ENCODE results near the gene CLN3. TPM values are rescaled to one million over a fixed set of nuclear protein-coding genes. Genes with fewer than 3 reads are reported as not detected.

Gene CLN3
- polyA plus RNA-seq, 1 donor from 2014 or later = 32.2 TPM

DNA sequence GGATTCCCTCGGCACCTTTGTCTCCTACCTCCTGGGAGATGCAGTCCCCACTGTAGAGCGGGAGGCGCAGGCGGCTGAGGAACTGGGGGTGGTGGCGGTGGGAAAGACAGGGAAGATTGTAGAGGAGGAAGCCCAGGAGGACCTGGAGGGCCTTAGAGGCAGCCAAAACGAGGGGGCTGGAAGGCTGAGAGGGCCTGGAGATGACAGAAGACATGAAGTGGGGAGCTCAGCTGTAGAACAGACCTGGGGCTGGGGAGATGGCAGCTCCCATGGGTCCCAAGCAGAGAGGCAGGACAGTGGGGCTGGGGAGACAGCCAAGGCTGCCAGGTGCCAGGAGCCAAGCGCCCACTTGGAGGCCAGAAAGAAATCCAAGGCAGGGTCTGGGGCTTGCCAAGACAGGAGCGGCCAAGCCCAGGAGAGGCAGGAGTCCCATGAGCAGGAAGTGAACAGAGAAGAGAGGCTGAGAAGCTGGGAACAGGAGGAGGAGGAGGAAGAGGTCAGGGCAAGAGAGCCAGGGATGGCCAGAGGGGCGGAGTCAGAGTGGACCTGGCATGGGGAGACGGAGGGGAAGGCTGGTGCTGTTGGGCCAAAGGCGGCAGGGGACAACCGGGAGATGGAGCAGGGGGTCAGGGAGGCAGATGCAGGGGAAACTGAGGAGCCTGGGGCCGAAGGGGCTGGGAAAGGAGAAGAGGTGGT, 3.4 kb upstream of the CLN3 start:
- Histone ChIP-seq H3K79me2 (replicated peaks; ENCODE audit: insufficient read depth, low read length) (no peaks in the 10 kb centered on the region), H3K9me3 (ENCODE audit: low read length) (no peaks in the 10 kb centered on the region), H3K9me2 (ENCODE audit: insufficient read depth, low read length) (no peaks in the 10 kb centered on the region), H3K27ac (ENCODE audit: low read length) (no peak overlapping the region), H4K20me1 (ENCODE audit: insufficient read depth) (no peaks in the 10 kb centered on the region), H3K4me3 (ENCODE audit: low read length) (no peak overlapping the region), H3K4me2 (ENCODE audit: low read length) (no peak overlapping the region), H3K9ac (ENCODE audit: low read length) (no peak overlapping the region), H3K36me3 (ENCODE audit: insufficient read depth, low read length) (no peaks in the 10 kb centered on the region), H2AFZ (ENCODE audit: low read depth, low read length) (no peak overlapping the region), H3K27me3 (ENCODE audit: insufficient read depth, low read depth, low read length) (no peaks in the 10 kb centered on the region), H3F3A (ENCODE audit: insufficient read depth, low read length, poor library complexity, severe bottlenecking) (no peaks in the 10 kb centered on the region)
- no peak for TF ChIP-seq EP300 (conservative IDR thresholded peaks at IDR 0.05; ENCODE audit: poor library complexity, severe bottlenecking)
- TF ChIP-seq RAD21 (conservative IDR thresholded peaks at IDR 0.05) = no peak
- TF ChIP-seq, protein P1, sequence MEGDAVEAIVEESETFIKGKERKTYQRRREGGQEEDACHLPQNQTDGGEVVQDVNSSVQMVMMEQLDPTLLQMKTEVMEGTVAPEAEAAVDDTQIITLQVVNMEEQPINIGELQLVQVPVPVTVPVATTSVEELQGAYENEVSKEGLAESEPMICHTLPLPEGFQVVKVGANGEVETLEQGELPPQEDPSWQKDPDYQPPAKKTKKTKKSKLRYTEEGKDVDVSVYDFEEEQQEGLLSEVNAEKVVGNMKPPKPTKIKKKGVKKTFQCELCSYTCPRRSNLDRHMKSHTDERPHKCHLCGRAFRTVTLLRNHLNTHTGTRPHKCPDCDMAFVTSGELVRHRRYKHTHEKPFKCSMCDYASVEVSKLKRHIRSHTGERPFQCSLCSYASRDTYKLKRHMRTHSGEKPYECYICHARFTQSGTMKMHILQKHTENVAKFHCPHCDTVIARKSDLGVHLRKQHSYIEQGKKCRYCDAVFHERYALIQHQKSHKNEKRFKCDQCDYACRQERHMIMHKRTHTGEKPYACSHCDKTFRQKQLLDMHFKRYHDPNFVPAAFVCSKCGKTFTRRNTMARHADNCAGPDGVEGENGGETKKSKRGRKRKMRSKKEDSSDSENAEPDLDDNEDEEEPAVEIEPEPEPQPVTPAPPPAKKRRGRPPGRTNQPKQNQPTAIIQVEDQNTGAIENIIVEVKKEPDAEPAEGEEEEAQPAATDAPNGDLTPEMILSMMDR (IDR thresholded peaks at IDR 0.05; ENCODE audit: poor library complexity, severe bottlenecking) = no peak
- no peak for TF ChIP-seq EZH2 (IDR thresholded peaks at IDR 0.05; ENCODE audit: borderline replicate concordance, insufficient read depth, low read length, poor library complexity, severe bottlenecking)
- no peak for TF ChIP-seq SMC3 (conservative IDR thresholded peaks at IDR 0.05; ENCODE audit: poor library complexity)
- TF ChIP-seq, protein P2, sequence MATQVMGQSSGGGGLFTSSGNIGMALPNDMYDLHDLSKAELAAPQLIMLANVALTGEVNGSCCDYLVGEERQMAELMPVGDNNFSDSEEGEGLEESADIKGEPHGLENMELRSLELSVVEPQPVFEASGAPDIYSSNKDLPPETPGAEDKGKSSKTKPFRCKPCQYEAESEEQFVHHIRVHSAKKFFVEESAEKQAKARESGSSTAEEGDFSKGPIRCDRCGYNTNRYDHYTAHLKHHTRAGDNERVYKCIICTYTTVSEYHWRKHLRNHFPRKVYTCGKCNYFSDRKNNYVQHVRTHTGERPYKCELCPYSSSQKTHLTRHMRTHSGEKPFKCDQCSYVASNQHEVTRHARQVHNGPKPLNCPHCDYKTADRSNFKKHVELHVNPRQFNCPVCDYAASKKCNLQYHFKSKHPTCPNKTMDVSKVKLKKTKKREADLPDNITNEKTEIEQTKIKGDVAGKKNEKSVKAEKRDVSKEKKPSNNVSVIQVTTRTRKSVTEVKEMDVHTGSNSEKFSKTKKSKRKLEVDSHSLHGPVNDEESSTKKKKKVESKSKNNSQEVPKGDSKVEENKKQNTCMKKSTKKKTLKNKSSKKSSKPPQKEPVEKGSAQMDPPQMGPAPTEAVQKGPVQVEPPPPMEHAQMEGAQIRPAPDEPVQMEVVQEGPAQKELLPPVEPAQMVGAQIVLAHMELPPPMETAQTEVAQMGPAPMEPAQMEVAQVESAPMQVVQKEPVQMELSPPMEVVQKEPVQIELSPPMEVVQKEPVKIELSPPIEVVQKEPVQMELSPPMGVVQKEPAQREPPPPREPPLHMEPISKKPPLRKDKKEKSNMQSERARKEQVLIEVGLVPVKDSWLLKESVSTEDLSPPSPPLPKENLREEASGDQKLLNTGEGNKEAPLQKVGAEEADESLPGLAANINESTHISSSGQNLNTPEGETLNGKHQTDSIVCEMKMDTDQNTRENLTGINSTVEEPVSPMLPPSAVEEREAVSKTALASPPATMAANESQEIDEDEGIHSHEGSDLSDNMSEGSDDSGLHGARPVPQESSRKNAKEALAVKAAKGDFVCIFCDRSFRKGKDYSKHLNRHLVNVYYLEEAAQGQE (IDR thresholded peaks at IDR 0.05; ENCODE audit: borderline replicate concordance) = no peak
- no peak for TF ChIP-seq TAF1 (IDR thresholded peaks at IDR 0.05; ENCODE audit: low read depth)
- no peak for TF ChIP-seq MXI1 (conservative IDR thresholded peaks at IDR 0.05; ENCODE audit: poor library complexity, severe bottlenecking)
- no peak for TF ChIP-seq POLR2AphosphoS5 (IDR thresholded peaks at IDR 0.05)

DNA sequence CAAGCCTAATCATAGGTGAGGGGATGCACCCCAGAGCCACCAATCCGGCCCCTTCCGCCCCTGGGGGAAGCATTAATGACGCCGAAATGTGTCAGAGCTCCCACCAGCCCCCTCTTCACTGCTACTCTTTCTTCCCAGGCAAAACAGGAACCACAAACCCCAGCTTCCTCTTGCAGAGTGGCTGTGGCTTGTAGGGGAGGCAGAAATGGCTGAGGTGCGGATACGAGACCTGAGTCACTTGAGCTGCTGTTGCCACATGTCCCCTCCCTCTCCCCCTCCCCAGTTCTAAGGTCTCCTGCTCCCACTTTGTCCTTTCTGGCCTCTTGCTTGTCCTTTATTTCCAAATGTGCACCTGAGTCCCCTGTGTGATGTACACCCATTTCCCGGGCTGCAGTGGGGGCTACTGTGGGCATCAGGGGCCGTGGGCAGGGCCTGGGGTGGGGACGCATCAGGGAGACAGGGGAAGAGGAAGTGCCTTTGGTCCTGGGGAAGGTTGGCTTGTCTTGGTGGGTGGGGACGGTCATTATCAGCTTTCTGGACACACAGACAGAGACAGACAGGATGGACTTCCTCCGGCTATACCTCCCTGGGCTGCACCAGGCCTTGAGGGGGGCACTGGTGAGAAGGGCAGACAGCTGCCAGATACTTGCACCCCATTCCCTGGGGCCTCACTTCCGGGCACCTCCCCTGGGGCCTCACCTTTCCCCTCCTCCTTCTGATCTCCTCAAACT, 2.4 kb upstream of the CLN3 start, which contains the start of gene APOBR:
APOBR (plus strand) TSS at position 523 of the 731 bp plus-strand sequence; CDS start at position 562, 39 bp downstream.
- Histone ChIP-seq H3K4me2 (ENCODE audit: low read length) (no peak within 1 kb of the TSS), H4K20me1 (ENCODE audit: insufficient read depth) (no peaks in the 10 kb centered on the region), H3K27me3 (ENCODE audit: insufficient read depth, low read depth, low read length) (no peaks in the 10 kb centered on the region), H3K79me2 (replicated peaks; ENCODE audit: insufficient read depth, low read length) (no peaks in the 10 kb centered on the region), H3K9me2 (ENCODE audit: insufficient read depth, low read length) (no peaks in the 10 kb centered on the region), H3K27ac (ENCODE audit: low read length) (no peak within 1 kb of the TSS), H3K4me3 (ENCODE audit: low read length) (no peak within 1 kb of the TSS), H2AFZ (ENCODE audit: low read depth, low read length) (no peak within 1 kb of the TSS), H3K9ac (ENCODE audit: low read length) (no peak within 1 kb of the TSS), H3K36me3 (ENCODE audit: insufficient read depth, low read length) (no peaks in the 10 kb centered on the region), H3K9me3 (ENCODE audit: low read length) (no peaks in the 10 kb centered on the region), H3F3A (ENCODE audit: insufficient read depth, low read length, poor library complexity, severe bottlenecking) (no peaks in the 10 kb centered on the region)
- no peak for TF ChIP-seq RAD21 (conservative IDR thresholded peaks at IDR 0.05)
- TF ChIP-seq MXI1 (conservative IDR thresholded peaks at IDR 0.05; ENCODE audit: poor library complexity, severe bottlenecking) = no peak
- no peak for TF ChIP-seq SMC3 (conservative IDR thresholded peaks at IDR 0.05; ENCODE audit: poor library complexity)
- no peak for TF ChIP-seq POLR2AphosphoS5 (IDR thresholded peaks at IDR 0.05)
- no peak for TF ChIP-seq EP300 (conservative IDR thresholded peaks at IDR 0.05; ENCODE audit: poor library complexity, severe bottlenecking)
- no peak for TF ChIP-seq TAF1 (IDR thresholded peaks at IDR 0.05; ENCODE audit: low read depth)
- TF ChIP-seq, protein P2 (IDR thresholded peaks at IDR 0.05; ENCODE audit: borderline replicate concordance) = no peak
- TF ChIP-seq, protein P1 (IDR thresholded peaks at IDR 0.05; ENCODE audit: poor library complexity, severe bottlenecking) = no peak
- no peak for TF ChIP-seq EZH2 (IDR thresholded peaks at IDR 0.05; ENCODE audit: borderline replicate concordance, insufficient read depth, low read length, poor library complexity, severe bottlenecking)
